Gastroesophageal sphincter (tissue), 4 donors: Measurements from ENCODE around the gene GABBR2. TPM values are rescaled to one million over a fixed set of nuclear protein-coding genes. Genes with fewer than 3 reads are reported as not detected.

Experiments used
- ATAC-seq: fragments of 150-250 bp; one replicate; pipeline ENCODE4 v1.9.1; 2016; ENCODE audit warnings: mild to moderate bottlenecking, moderate library complexity
- H3K27ac ChIP-seq, 4 donors: fragments of 200-600 bp; sonication (generic) in 3 of 4; 1 replicate in 3 of 4; 2 replicates in 1 of 4; pipeline ENCODE4 v1.5.1; 2016 to 2019
- H3K27me3 ChIP-seq: fragments of 200-600 bp; sonication (generic); one replicate; pipeline ENCODE4 v1.5.1; 2019
- H3K36me3 ChIP-seq, 2 donors: fragments of 200-600 bp; sonication (generic); one replicate each; pipeline ENCODE4 v1.5.1; 2019; ENCODE audit warnings: control low read depth in 1 of 2
- H3K4me1 ChIP-seq, 3 donors: fragments of 200-600 bp; sonication (generic); 1 replicate in 2 of 3; 2 replicates in 1 of 3; pipeline ENCODE4 v1.5.1; 2016 to 2019; ENCODE audit warnings: control low read depth in 2 of 3
- H3K4me3 ChIP-seq, 2 donors: fragments of 200-600 bp; sonication (generic); one replicate each; pipeline ENCODE4 v1.5.1; 2019; ENCODE audit warnings: mild to moderate bottlenecking in 1 of 2, moderate library complexity in 1 of 2
- H3K9me3 ChIP-seq, 3 donors: fragments of 200-600 bp; sonication (generic); one replicate each; pipeline ENCODE4 v1.5.1; 2017 to 2019; ENCODE audit warnings: control low read depth in 2 of 3
- EP300 ChIP-seq: sonication (generic); formaldehyde crosslinking; IDR thresholded peaks from one replicate; pipeline ENCODE4 v1.6.1; 2017; ENCODE audit warnings: antibody characterized with exemption, mild to moderate bottlenecking
- POLR2A ChIP-seq, 2 donors: fragments of 450-650 bp; IDR thresholded peaks; one replicate each; pipeline ENCODE4 v1.6.1; 2017; ENCODE audit warnings: antibody characterized with exemption in 2 of 2, mild to moderate bottlenecking in 2 of 2, moderate library complexity in 1 of 2
- POLR2AphosphoS5 ChIP-seq: sonication (generic); formaldehyde crosslinking; IDR thresholded peaks from one replicate; pipeline ENCODE4 v1.6.1; 2017; ENCODE audit warnings: antibody characterized with exemption
- WGBS, 2 donors: methylation state at CpG; one replicate each; pipeline ENCODE4 v1.1.5; 2018; ENCODE audit warnings: low coverage in 1 of 2; 5-methylcytosine and 5-hydroxymethylcytosine counted together
- total RNA-seq, 4 donors: library from RNA; depleted of rRNA; stranded (reverse); fragments of >200 nt; gene quantifications; one replicate each; pipeline ENCODE4 v1.1.0, GENCODE V29; 2016
- TF ChIP-seq, protein P1 (sequence below), 4 experiments: fragments of 200-600 bp in 2 of 4; fragments of 450-650 bp in 2 of 4; sonication (generic) in 1 of 4; IDR thresholded peaks; one replicate each; pipeline ENCODE4 v1.5.1; 2017 to 2019; ENCODE audit warnings: antibody characterized with exemption in 4 of 4, mild to moderate bottlenecking in 2 of 4, moderate library complexity in 2 of 4

Gene GABBR2
- total RNA-seq, 4 donors from 2014 or later: 0.04 to 0.25 TPM; not detected in 2

DNA sequence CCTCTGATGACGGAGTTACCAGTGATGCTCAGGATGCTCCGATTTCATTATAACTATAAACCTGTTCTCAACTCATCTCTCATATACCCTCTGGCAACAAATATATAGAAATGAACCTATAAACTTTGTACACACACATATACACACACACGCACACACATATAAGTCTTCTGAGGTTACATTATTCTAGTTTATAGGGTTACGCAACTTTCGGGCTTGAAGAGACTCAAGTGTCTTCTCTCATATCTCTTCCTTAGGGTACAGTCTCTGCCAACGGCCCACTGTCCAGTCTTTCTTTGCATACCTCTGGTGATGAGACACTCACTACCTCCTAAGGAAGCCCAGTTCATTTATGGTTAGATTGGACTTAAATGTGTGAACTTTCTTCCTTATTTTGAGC is 383.9 kb downstream of the GABBR2 start:
- no peak for ATAC-seq
- Histone ChIP-seq H3K9me3 (no peaks in the 10 kb centered on the region), H3K36me3 (no peaks in the 10 kb centered on the region), H3K4me3 (no peak overlapping the region), H3K27ac (no peak overlapping the region), H3K27me3 (no peaks in the 10 kb centered on the region), H3K4me1 (no peaks in the 10 kb centered on the region)
- no peak for TF ChIP-seq EP300
- no peak for TF ChIP-seq POLR2AphosphoS5
- TF ChIP-seq POLR2A (IDR thresholded peaks at IDR 0.05): no peak
- 73 to 86% methylated on average over 4 to 6 of the region's 6 CpGs for WGBS, 2 donors

DNA sequence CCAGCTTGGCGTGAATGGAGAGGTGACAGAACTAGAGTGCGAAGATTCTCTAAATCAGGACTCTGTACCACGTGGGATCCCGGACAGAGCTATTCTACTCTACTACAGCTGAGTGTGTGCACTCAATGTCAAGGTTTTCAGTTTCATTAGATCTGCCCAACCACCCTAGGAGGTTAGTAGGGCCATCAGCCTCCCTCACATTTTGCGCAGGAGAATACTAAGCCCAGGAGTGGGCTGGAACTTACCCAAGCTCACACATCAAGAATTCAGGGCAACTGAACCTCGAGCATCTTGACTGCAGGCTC is 385.0 kb downstream of the GABBR2 start:
- no peaks in the 10 kb centered on the region for H3K4me1 ChIP-seq
- no peak for ATAC-seq
- WGBS, 2 donors: 81% methylated on average over 3 of the region's 6 CpGs; no CpG with 5 or more reads in 1 of the 2 donors

DNA sequence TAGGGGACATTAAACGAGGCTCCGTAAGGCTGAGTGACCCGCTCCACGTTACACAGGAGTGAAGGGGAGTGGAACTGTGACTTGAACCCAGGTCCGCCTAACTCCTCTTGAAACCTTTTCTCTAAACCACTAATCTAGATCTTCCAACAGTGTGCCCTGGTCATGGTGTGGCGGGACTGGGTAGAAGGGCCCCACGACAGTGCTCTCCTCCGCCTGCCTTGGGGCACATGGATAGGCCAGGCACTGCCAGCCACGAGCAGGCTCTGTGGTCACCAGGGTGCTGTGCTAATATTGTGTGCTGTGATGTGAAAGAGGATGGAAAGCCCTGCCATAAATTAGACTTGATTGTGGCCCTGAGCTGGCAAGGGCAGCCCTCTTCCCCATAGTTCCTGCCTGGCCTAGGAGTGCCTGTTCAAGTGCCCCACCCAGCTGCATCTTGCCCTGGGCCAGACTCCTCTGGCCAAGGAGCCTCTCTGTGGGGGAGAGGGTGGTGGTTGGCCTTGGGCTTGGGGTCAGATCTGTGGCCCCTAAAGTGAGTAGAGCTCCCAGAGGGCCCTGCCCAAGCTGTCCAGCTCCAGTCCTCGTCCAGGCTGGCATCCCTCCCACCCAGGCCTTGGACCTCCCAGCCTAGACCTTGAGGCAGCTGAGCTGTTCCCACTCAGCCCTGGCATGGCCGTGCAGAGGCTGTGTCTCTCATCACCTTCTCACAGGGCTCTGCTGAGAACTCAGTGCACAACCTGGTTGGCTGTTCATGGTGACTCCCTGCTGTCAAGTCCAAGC is 385.5 kb downstream of the GABBR2 start:
- H3K27me3 ChIP-seq: no peaks in the 10 kb centered on the region
- H3K4me3 ChIP-seq: no peak overlapping the region
- no peaks in the 10 kb centered on the region for H3K4me1 ChIP-seq
- no peaks in the 10 kb centered on the region for H3K9me3 ChIP-seq
- H3K27ac ChIP-seq: no peak overlapping the region
- TF ChIP-seq POLR2AphosphoS5 (no peak), POLR2A (IDR thresholded peaks at IDR 0.05) (no peak), EP300 (no peak)
- TF ChIP-seq, protein P1, sequence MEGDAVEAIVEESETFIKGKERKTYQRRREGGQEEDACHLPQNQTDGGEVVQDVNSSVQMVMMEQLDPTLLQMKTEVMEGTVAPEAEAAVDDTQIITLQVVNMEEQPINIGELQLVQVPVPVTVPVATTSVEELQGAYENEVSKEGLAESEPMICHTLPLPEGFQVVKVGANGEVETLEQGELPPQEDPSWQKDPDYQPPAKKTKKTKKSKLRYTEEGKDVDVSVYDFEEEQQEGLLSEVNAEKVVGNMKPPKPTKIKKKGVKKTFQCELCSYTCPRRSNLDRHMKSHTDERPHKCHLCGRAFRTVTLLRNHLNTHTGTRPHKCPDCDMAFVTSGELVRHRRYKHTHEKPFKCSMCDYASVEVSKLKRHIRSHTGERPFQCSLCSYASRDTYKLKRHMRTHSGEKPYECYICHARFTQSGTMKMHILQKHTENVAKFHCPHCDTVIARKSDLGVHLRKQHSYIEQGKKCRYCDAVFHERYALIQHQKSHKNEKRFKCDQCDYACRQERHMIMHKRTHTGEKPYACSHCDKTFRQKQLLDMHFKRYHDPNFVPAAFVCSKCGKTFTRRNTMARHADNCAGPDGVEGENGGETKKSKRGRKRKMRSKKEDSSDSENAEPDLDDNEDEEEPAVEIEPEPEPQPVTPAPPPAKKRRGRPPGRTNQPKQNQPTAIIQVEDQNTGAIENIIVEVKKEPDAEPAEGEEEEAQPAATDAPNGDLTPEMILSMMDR (IDR thresholded peaks at IDR 0.05): no peak
- H3K36me3 ChIP-seq: no peaks in the 10 kb centered on the region
- 83 to 89% methylated on average over 2 to 3 of the region's 11 CpGs for WGBS, 2 donors
- ATAC-seq: no peak

More for the DNA sequence above, 385.0 kb downstream of the GABBR2 start:
- no peak for TF ChIP-seq POLR2A (IDR thresholded peaks at IDR 0.05)
- TF ChIP-seq, protein P1 (IDR thresholded peaks at IDR 0.05): no peak
- TF ChIP-seq POLR2AphosphoS5: no peak
- no peak for TF ChIP-seq EP300
- Histone ChIP-seq H3K9me3 (no peaks in the 10 kb centered on the region), H3K4me3 (no peak overlapping the region), H3K36me3 (no peaks in the 10 kb centered on the region), H3K27ac (no peak overlapping the region), H3K27me3 (no peaks in the 10 kb centered on the region)

DNA sequence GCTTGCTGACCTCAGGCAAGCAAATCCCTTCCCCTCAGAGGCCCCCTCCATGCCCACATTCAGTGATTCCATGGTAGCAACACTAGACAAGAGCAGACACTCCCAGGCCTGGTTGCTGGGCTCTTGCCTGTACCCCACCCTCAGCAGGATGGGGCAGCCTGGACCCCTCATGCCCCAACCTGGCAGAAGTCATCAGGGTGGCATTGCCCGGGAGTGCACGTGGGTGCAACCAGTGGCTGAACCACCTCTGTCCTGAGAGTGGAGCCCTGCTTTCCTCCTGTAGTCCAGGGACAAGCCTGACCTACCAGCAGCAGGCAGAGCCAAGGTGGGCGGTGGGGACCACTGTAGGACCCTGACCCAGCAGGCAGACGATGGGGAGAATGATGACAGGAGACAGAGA is 387.5 kb downstream of the GABBR2 start:
- TF ChIP-seq POLR2AphosphoS5: no peak
- no peak for TF ChIP-seq POLR2A (IDR thresholded peaks at IDR 0.05)
- TF ChIP-seq, protein P1 (IDR thresholded peaks at IDR 0.05): no peak
- TF ChIP-seq EP300: no peak
- Histone ChIP-seq H3K36me3 (no peaks in the 10 kb centered on the region), H3K4me1 (no peaks in the 10 kb centered on the region), H3K27me3 (no peaks in the 10 kb centered on the region), H3K4me3 (no peak overlapping the region), H3K27ac (no peak overlapping the region), H3K9me3 (no peaks in the 10 kb centered on the region)
- 100% methylated on average over 1 of the region's 4 CpGs; no CpG with 5 or more reads in 1 of the 2 donors for WGBS, 2 donors
- ATAC-seq: no peak

DNA sequence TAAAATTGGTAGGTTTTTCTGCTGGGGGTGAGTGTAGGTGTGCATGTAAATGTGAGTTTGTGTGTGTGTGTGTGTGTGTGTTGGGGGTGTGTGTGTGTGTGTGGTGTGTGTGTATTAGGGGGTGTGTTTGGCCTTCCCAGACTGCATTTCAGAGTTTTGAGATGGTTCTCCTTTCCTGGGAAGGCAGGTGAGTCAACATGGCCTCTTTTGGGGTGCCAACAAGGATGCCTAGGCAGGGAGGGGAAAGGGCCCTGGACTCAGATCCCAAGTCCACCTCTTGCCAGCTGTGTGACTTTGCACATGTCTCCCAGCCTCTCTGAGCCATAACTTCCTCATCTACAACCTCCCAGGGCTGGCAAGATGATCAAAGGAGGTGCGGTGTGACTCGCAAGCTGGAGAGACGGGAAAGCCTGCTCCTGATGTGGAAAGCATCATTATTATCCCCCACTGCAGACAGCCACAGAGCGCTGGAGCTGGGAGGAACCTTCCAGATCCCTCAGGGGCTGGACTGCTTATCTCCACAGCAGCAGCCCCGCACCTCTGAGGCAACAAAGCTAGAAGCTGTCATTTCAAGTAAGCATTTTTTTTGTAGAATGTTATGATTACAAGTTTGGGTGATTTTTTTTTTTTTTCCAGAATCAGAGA is 389.8 kb downstream of the GABBR2 start:
- 55 to 68% methylated on average over 4 to 5 of the region's 5 CpGs for WGBS, 2 donors
- ATAC-seq: no peak
- Histone ChIP-seq H3K27ac (no peak overlapping the region), H3K36me3 (no peaks in the 10 kb centered on the region), H3K4me1 (no peaks in the 10 kb centered on the region), H3K27me3 (peaks cover 4% of the 10 kb centered on the region), H3K9me3 (no peaks in the 10 kb centered on the region), H3K4me3 (no peak overlapping the region)
- TF ChIP-seq EP300: no peak
- TF ChIP-seq POLR2AphosphoS5: no peak
- TF ChIP-seq, protein P1 (IDR thresholded peaks at IDR 0.05): no peak
- no peak for TF ChIP-seq POLR2A (IDR thresholded peaks at IDR 0.05)
